Hepatic stellate cell (primary cell): ENCODE measurements around the gene TGFB3.
"Not testable (repeated sequence)": the region's sequence is repeated elsewhere in the genome, so short reads cannot be mapped to it uniquely, and the experiment has no call there.

ENCODE experiments used
- DNase-seq: peaks from one replicate; pipeline ENCODE4 v3.0.0; 2011; ENCODE audit warnings: low spot score

Gene TGFB3

GRCh38 chr14:75981426-75982265, at the start of gene TGFB3:
Gene TGFB3 (minus strand): TSS chr14:75981995. CDS start chr14:75980893, 1,102 bp downstream.
- peak; percentile 86 for DNase-seq

GRCh38 chr14:76024211-76024907, 42.6 kb upstream of the TGFB3 start:
- DNase-seq = no peak

- DNase-seq = no peak
Measured at GRCh38 chr14:76023757-76024156, 42.0 kb upstream of the TGFB3 start.

GRCh38 chr14:76022991-76023390, 41.2 kb upstream of the TGFB3 start:
- DNase-seq = no peak

GRCh38 chr14:76019676-76020075, 37.9 kb upstream of the TGFB3 start:
- DNase-seq = no peak

GRCh38 chr14:76015668-76016067, 33.9 kb upstream of the TGFB3 start:
- DNase-seq = no peak

- DNase-seq = no peak
Measured at GRCh38 chr14:76015191-76015590, 33.4 kb upstream of the TGFB3 start.

- peak; percentile 68 for DNase-seq
Measured at GRCh38 chr14:76012354-76012753, 30.6 kb upstream of the TGFB3 start.

GRCh38 chr14:76011930-76012329, 30.1 kb upstream of the TGFB3 start:
- no peak for DNase-seq

- DNase-seq = not testable (repeated sequence)
Measured at GRCh38 chr14:76009627-76010026, 27.8 kb upstream of the TGFB3 start.

- DNase-seq = no peak
Measured at GRCh38 chr14:76007852-76008251, 26.1 kb upstream of the TGFB3 start.

- no peak for DNase-seq
Measured at GRCh38 chr14:76007379-76007778, 25.6 kb upstream of the TGFB3 start.

- DNase-seq = no peak
Measured at GRCh38 chr14:76006253-76006652, 24.5 kb upstream of the TGFB3 start.

GRCh38 chr14:76002383-76002782, 20.6 kb upstream of the TGFB3 start:
- DNase-seq = no peak

GRCh38 chr14:75999511-76000190, 17.9 kb upstream of the TGFB3 start:
- DNase-seq = no peak

- no peak for DNase-seq
Measured at GRCh38 chr14:75996488-75996887, 14.7 kb upstream of the TGFB3 start.

GRCh38 chr14:75995372-75996041, 13.7 kb upstream of the TGFB3 start:
- peak; percentile 73 for DNase-seq

GRCh38 chr14:75993567-75994041, 11.8 kb upstream of the TGFB3 start:
- no peak for DNase-seq

- DNase-seq = peak; percentile 42
Measured at GRCh38 chr14:75991753-75992152, 10.0 kb upstream of the TGFB3 start.

GRCh38 chr14:75990297-75990696, 8.5 kb upstream of the TGFB3 start:
- DNase-seq = no peak

GRCh38 chr14:75989134-75989533, 7.3 kb upstream of the TGFB3 start:
- DNase-seq = no peak
